ENCODE results near the gene PIF1. TPM values are rescaled to one million over a fixed set of nuclear protein-coding genes. Genes with fewer than 3 reads are reported as not detected.

PIF1 gene
- total and polyA plus RNA-seq, 2 experiments from 2014 or later = 7.4 to 70.9 TPM

- no peak for TF ChIP-seq CTCF (IDR thresholded peaks at IDR 0.05; ENCODE audit: low read depth, low read length)
- H3K4me1 ChIP-seq (ENCODE audit: low read depth) = peaks cover 6% of the 10 kb centered on the region
- no peak for DNase-seq (ENCODE audit: low read depth in 1 of 2, low spot score in 1 of 2)
- H3K27me3 ChIP-seq = no peaks in the 10 kb centered on the region
- no peak overlapping the region for H3K27ac ChIP-seq
- no peak overlapping the region for H3K4me3 ChIP-seq
- no peaks in the 10 kb centered on the region for H3K9me3 ChIP-seq (ENCODE audit: low read depth)
- no peaks in the 10 kb centered on the region for H3K36me3 ChIP-seq
Measured at GRCh38 chr15:64837502-64837901, 12.1 kb upstream of the PIF1 start.

- no peak for DNase-seq (ENCODE audit: low read depth in 1 of 2, low spot score in 1 of 2)
- no peak for TF ChIP-seq CTCF (IDR thresholded peaks at IDR 0.05; ENCODE audit: low read depth, low read length)
Measured at GRCh38 chr15:64836023-64836536, 10.6 kb upstream of the PIF1 start.

GRCh38 chr15:64833690-64834089 is 8.2 kb upstream of the PIF1 start:
- Histone ChIP-seq H3K4me3 (no peak overlapping the region), H3K36me3 (no peaks in the 10 kb centered on the region), H3K9me3 (ENCODE audit: low read depth) (no peaks in the 10 kb centered on the region), H3K27me3 (no peaks in the 10 kb centered on the region), H3K4me1 (ENCODE audit: low read depth) (no peaks in the 10 kb centered on the region), H3K27ac (no peak overlapping the region)
- DNase-seq (ENCODE audit: low read depth in 1 of 2, low spot score in 1 of 2) = no peak
- no peak for TF ChIP-seq CTCF (IDR thresholded peaks at IDR 0.05; ENCODE audit: low read depth, low read length)

More at GRCh38 chr15:64836023-64836536, 10.6 kb upstream of the PIF1 start:
- H3K27me3 ChIP-seq = no peaks in the 10 kb centered on the region
- no peak overlapping the region for H3K4me3 ChIP-seq
- no peak overlapping the region for H3K27ac ChIP-seq
- no peaks in the 10 kb centered on the region for H3K36me3 ChIP-seq
- peaks cover 6% of the 10 kb centered on the region for H3K4me1 ChIP-seq (ENCODE audit: low read depth)
- H3K9me3 ChIP-seq (ENCODE audit: low read depth) = no peaks in the 10 kb centered on the region

GRCh38 chr15:64828985-64829384 is 3.5 kb upstream of the PIF1 start:
- no peaks in the 10 kb centered on the region for H3K36me3 ChIP-seq
- no peak overlapping the region for H3K27ac ChIP-seq
- no peak for TF ChIP-seq CTCF (IDR thresholded peaks at IDR 0.05; ENCODE audit: low read depth, low read length)
- H3K4me1 ChIP-seq (ENCODE audit: low read depth) = no peaks in the 10 kb centered on the region
- H3K9me3 ChIP-seq (ENCODE audit: low read depth) = no peaks in the 10 kb centered on the region
- DNase-seq (ENCODE audit: low read depth in 1 of 2, low spot score in 1 of 2) = no peak
- H3K4me3 ChIP-seq = no peak overlapping the region
- no peaks in the 10 kb centered on the region for H3K27me3 ChIP-seq

GRCh38 chr15:64824929-64825430 is 467 bp downstream of the PIF1 start:
- Histone ChIP-seq H3K27ac (peak overlapping the region; percentile 68), H3K4me1 (ENCODE audit: low read depth) (no peaks in the 10 kb centered on the region)

More at GRCh38 chr15:64824929-64825430, 467 bp downstream of the PIF1 start:
- no peak for DNase-seq (ENCODE audit: low read depth in 1 of 2, low spot score in 1 of 2)
- Histone ChIP-seq H3K36me3 (no peaks in the 10 kb centered on the region), H3K4me3 (peak overlapping the region; percentile 67), H3K9me3 (ENCODE audit: low read depth) (no peaks in the 10 kb centered on the region), H3K27me3 (no peaks in the 10 kb centered on the region)
- TF ChIP-seq CTCF (IDR thresholded peaks at IDR 0.05; ENCODE audit: low read depth, low read length) = no peak
